Measurements from ENCODE around the gene CD33. TPM values are rescaled to one million over a fixed set of nuclear protein-coding genes. Genes with fewer than 3 reads are reported as not detected.
"Not testable (repeated sequence)": the region's sequence is repeated elsewhere in the genome, so short reads cannot be mapped to it uniquely, and the experiment has no call there.

The CD33 gene
- total RNA-seq, 1 donor from 2014 or later: 20.7 TPM

- no peaks in the 10 kb centered on the region for H3K4me1 ChIP-seq
- TF ChIP-seq, protein P1, sequence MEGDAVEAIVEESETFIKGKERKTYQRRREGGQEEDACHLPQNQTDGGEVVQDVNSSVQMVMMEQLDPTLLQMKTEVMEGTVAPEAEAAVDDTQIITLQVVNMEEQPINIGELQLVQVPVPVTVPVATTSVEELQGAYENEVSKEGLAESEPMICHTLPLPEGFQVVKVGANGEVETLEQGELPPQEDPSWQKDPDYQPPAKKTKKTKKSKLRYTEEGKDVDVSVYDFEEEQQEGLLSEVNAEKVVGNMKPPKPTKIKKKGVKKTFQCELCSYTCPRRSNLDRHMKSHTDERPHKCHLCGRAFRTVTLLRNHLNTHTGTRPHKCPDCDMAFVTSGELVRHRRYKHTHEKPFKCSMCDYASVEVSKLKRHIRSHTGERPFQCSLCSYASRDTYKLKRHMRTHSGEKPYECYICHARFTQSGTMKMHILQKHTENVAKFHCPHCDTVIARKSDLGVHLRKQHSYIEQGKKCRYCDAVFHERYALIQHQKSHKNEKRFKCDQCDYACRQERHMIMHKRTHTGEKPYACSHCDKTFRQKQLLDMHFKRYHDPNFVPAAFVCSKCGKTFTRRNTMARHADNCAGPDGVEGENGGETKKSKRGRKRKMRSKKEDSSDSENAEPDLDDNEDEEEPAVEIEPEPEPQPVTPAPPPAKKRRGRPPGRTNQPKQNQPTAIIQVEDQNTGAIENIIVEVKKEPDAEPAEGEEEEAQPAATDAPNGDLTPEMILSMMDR (IDR thresholded peaks at IDR 0.05): no peak
- no peak for DNase-seq
These were observed 14.6 kb upstream of the CD33 start for GRCh38 chr19:51210191-51210784.

GRCh38 chr19:51210874-51211361 lies 14.0 kb upstream of the CD33 start:
- H3K27me3 ChIP-seq; intact Hi-C loops (cut with DNase I); H3K4me1 ChIP-seq; H3K36me3 ChIP-seq; H3K9me3 ChIP-seq; DNase-seq: not testable (repeated sequence)
- Histone ChIP-seq H3K27ac (peak overlapping the region; percentile 24), H3K4me3 (peak overlapping the region; percentile 33)
- ATAC-seq: peak; percentile 96

More at GRCh38 chr19:51210191-51210784, 14.6 kb upstream of the CD33 start:
- H3K27ac ChIP-seq: no peak overlapping the region
- no peaks in the 10 kb centered on the region for H3K9me3 ChIP-seq
- no peaks in the 10 kb centered on the region for H3K36me3 ChIP-seq
- no peak overlapping the region for H3K4me3 ChIP-seq
- H3K27me3 ChIP-seq: no peaks in the 10 kb centered on the region
- intact Hi-C loops (cut with DNase I): no loop called here
- no peak for ATAC-seq

- intact Hi-C loops (cut with DNase I): no loop called here
- no peak for ATAC-seq
- no peaks in the 10 kb centered on the region for H3K27me3 ChIP-seq
These were observed 13.0 kb upstream of the CD33 start for GRCh38 chr19:51211833-51212232.

DNA sequence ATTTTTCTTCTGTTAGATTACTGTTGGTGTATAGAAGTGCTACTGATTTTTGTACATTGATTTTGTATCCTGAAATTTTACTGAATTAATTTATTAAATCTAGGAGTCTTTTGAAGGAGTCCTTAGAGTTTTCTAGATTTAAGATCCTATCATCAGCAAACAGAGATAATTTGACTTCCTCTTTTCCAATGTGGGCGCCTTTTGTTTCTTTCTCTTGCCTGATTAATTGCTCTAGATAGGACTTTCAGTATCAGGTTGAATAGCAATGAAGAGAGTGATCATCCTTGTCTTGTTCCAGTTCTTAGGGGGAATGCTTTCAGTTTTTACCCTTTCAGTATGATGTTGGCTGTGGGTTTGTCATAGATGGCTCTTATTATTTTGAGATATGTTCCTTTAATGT lies 5.6 kb upstream of the CD33 start:
- no peaks in the 10 kb centered on the region for H3K4me1 ChIP-seq
- ATAC-seq: no peak
- H3K4me3 ChIP-seq: no peak overlapping the region
- H3K36me3 ChIP-seq: no peaks in the 10 kb centered on the region
- TF ChIP-seq, protein P1 (IDR thresholded peaks at IDR 0.05): no peak
- H3K27me3 ChIP-seq: peaks cover 11% of the 10 kb centered on the region
- intact Hi-C loops (cut with DNase I): no loop called here
- no peak overlapping the region for H3K27ac ChIP-seq
- no peaks in the 10 kb centered on the region for H3K9me3 ChIP-seq
- no peak for DNase-seq

More at GRCh38 chr19:51211833-51212232, 13.0 kb upstream of the CD33 start:
- DNase-seq: no peak
- H3K36me3 ChIP-seq: no peaks in the 10 kb centered on the region
- no peaks in the 10 kb centered on the region for H3K4me1 ChIP-seq
- no peak overlapping the region for H3K27ac ChIP-seq
- TF ChIP-seq, protein P1 (IDR thresholded peaks at IDR 0.05): no peak
- H3K4me3 ChIP-seq: no peak overlapping the region
- H3K9me3 ChIP-seq: no peaks in the 10 kb centered on the region

DNA sequence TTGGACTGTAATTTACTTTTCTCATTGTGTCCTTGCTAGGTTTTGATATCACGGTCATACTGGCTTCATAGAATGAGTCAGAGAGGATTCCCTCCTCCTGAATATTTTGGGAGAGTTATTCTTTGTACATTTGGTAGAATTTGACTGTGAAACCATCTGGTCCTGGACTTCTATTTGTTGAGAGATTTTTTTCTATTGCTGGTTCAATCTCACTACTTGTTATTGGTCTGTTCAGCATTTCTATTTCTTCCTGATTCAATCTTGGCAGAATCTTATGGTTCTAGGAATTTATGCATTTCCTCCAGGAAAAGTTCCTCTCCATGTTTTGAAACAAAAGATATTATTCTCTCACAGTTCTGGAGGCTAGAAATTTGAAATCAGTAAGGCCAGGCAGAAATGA lies 4.9 kb upstream of the CD33 start:
- ATAC-seq: no peak
- Histone ChIP-seq H3K36me3 (no peaks in the 10 kb centered on the region), H3K9me3 (no peaks in the 10 kb centered on the region), H3K4me1 (no peaks in the 10 kb centered on the region), H3K4me3 (no peak overlapping the region), H3K27me3 (peaks cover 11% of the 10 kb centered on the region), H3K27ac (no peak overlapping the region)
- no peak for DNase-seq
- intact Hi-C loops (cut with DNase I): no loop called here
- TF ChIP-seq, protein P1 (IDR thresholded peaks at IDR 0.05): no peak

DNA sequence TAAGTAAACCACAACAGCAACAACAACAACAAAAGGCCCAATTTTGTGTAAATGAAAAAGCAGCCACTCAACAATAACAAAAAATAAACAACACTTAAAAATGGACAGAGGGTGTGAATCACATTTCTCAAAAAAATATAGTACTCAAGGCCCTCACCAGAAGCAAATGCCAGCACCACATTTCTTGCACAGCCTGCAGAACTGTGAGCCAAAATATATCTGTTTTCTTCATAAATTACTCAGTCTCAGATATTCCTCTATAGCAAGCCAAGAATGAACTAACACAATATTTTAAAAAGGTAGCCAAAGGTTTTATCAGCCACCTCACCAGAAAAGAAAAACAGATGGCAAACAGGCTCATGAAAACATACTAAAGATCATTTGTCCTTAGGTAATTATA lies 3.9 kb upstream of the CD33 start:
- TF ChIP-seq, protein P1 (IDR thresholded peaks at IDR 0.05): no peak
- DNase-seq (no peak), ATAC-seq (no peak)
- Histone ChIP-seq H3K4me3 (no peak overlapping the region), H3K9me3 (no peaks in the 10 kb centered on the region), H3K4me1 (no peaks in the 10 kb centered on the region), H3K27me3 (peaks cover 11% of the 10 kb centered on the region), H3K36me3 (no peaks in the 10 kb centered on the region), H3K27ac (no peak overlapping the region)
- intact Hi-C loops (cut with DNase I): no loop called here
